ENCODE results near the gene BCAT1.

- TF ChIP-seq, protein P1, sequence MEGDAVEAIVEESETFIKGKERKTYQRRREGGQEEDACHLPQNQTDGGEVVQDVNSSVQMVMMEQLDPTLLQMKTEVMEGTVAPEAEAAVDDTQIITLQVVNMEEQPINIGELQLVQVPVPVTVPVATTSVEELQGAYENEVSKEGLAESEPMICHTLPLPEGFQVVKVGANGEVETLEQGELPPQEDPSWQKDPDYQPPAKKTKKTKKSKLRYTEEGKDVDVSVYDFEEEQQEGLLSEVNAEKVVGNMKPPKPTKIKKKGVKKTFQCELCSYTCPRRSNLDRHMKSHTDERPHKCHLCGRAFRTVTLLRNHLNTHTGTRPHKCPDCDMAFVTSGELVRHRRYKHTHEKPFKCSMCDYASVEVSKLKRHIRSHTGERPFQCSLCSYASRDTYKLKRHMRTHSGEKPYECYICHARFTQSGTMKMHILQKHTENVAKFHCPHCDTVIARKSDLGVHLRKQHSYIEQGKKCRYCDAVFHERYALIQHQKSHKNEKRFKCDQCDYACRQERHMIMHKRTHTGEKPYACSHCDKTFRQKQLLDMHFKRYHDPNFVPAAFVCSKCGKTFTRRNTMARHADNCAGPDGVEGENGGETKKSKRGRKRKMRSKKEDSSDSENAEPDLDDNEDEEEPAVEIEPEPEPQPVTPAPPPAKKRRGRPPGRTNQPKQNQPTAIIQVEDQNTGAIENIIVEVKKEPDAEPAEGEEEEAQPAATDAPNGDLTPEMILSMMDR (IDR thresholded peaks at IDR 0.05; ENCODE audit: borderline replicate concordance, extremely low read depth, low read length, poor library complexity, severe bottlenecking) = no peak
- no peak for TF ChIP-seq EZH2 (IDR thresholded peaks at IDR 0.05; ENCODE audit: borderline replicate concordance, low read depth, low read length, severe bottlenecking)
These were observed 48.7 kb downstream of the BCAT1 start for GRCh38 chr12:24900196-24900595.

Data from DND-41 (cell line).